Limb (tissue), 2 donors: ENCODE data around the gene UTS2B.

Experiments
- DNase-seq, 2 donors: peaks; one replicate each; pipeline ENCODE4 v3.0.0-alpha.2; 2016; ENCODE audit errors: extremely low spot score in 2 of 2

The UTS2B gene

GRCh38 chr3:191329654-191330529, at the start of gene UTS2B:
TSS of gene UTS2B (minus strand) at chr3:191330526. CDS start at chr3:191282189, 48,337 bp downstream.
- DNase-seq = peak; percentile 48 to 76

- no peak for DNase-seq
Measured at GRCh38 chr3:191380001-191380400, 49.7 kb upstream of the UTS2B start.

- DNase-seq = no peak
Measured at GRCh38 chr3:191379446-191379845, 49.1 kb upstream of the UTS2B start.

- no peak for DNase-seq
Measured at GRCh38 chr3:191378142-191378812, 48.0 kb upstream of the UTS2B start.

- DNase-seq = no peak
Measured at GRCh38 chr3:191376516-191377141, 46.3 kb upstream of the UTS2B start.

GRCh38 chr3:191373327-191373726, 43.0 kb upstream of the UTS2B start:
- no peak for DNase-seq

GRCh38 chr3:191372122-191372521, 41.8 kb upstream of the UTS2B start:
- no peak for DNase-seq

- DNase-seq = no peak
Measured at GRCh38 chr3:191369616-191370010, 39.3 kb upstream of the UTS2B start.

GRCh38 chr3:191368755-191369615, 38.7 kb upstream of the UTS2B start:
- no peak for DNase-seq

- DNase-seq = no peak
Measured at GRCh38 chr3:191366675-191367074, 36.3 kb upstream of the UTS2B start.

- DNase-seq = no peak
Measured at GRCh38 chr3:191363221-191363620, 32.9 kb upstream of the UTS2B start.

- no peak for DNase-seq
Measured at GRCh38 chr3:191362524-191363090, 32.3 kb upstream of the UTS2B start.

GRCh38 chr3:191362037-191362436, 31.7 kb upstream of the UTS2B start:
- DNase-seq = no peak

GRCh38 chr3:191361456-191361855, 31.1 kb upstream of the UTS2B start:
- DNase-seq = no peak

GRCh38 chr3:191360620-191361019, 30.3 kb upstream of the UTS2B start:
- no peak for DNase-seq

- DNase-seq = no peak
Measured at GRCh38 chr3:191358929-191359328, 28.6 kb upstream of the UTS2B start.

GRCh38 chr3:191357909-191358308, 27.6 kb upstream of the UTS2B start:
- DNase-seq = no peak

GRCh38 chr3:191356631-191357439, 26.5 kb upstream of the UTS2B start:
- no peak for DNase-seq

- DNase-seq = no peak
Measured at GRCh38 chr3:191355406-191355805, 25.1 kb upstream of the UTS2B start.
